ENCODE results near the gene PPP6R2.

GRCh38 chr22:50298266-50298637, 44.9 kb upstream of the PPP6R2 start:
- TF ChIP-seq POLR2A (IDR thresholded peaks at IDR 0.05) (no peak), CTCF (IDR thresholded peaks at IDR 0.05) (no peak)
